AG09309 (cell line): ENCODE measurements around the gene ORC5.
"Not testable (repeated sequence)": the region's sequence is repeated elsewhere in the genome, so short reads cannot be mapped to it uniquely, and the experiment has no call there.

Experiments used
- DNase-seq: peaks from one replicate; pipeline ENCODE4 v3.0.0-alpha.2; 2010; ENCODE audit warnings: low read depth
- H3K4me3 ChIP-seq: 2 replicates; pipeline ENCODE4 v1.5.1; 2011; ENCODE audit warnings: mild to moderate bottlenecking, low read depth, low read length, moderate library complexity; ENCODE audit not compliant: control insufficient read depth
- TF ChIP-seq, protein P1 (sequence below): IDR thresholded peaks from 2 replicates; pipeline ENCODE4 v1.5.1; 2011; ENCODE audit warnings: mild to moderate bottlenecking, low read depth, low read length, inconsistent platforms; ENCODE audit not compliant: insufficient read depth, control insufficient read depth; ENCODE audit errors: missing control alignments

ORC5 gene

DNA sequence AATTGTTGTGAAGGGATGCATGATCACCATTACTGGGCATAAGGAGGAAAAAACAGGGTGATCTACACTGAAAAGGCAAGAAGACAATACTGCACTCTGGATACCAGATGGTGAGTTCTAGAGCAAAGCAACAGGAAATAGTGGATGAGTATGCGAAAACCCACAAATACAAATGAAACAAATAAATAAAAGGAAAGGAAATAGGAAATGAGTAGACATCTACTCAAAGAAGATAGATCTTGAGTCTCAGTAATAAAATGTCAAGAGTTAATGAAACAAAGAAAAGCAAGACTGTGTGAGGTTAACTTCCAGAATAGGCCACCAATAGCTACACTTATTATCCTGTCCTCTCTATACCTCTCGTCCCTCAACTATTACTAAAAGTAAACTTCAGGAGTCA, 11.7 kb downstream of the ORC5 start:
- no peak overlapping the region for H3K4me3 ChIP-seq
- TF ChIP-seq, protein P1, sequence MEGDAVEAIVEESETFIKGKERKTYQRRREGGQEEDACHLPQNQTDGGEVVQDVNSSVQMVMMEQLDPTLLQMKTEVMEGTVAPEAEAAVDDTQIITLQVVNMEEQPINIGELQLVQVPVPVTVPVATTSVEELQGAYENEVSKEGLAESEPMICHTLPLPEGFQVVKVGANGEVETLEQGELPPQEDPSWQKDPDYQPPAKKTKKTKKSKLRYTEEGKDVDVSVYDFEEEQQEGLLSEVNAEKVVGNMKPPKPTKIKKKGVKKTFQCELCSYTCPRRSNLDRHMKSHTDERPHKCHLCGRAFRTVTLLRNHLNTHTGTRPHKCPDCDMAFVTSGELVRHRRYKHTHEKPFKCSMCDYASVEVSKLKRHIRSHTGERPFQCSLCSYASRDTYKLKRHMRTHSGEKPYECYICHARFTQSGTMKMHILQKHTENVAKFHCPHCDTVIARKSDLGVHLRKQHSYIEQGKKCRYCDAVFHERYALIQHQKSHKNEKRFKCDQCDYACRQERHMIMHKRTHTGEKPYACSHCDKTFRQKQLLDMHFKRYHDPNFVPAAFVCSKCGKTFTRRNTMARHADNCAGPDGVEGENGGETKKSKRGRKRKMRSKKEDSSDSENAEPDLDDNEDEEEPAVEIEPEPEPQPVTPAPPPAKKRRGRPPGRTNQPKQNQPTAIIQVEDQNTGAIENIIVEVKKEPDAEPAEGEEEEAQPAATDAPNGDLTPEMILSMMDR, result no peak
- DNase-seq, result no peak

DNA sequence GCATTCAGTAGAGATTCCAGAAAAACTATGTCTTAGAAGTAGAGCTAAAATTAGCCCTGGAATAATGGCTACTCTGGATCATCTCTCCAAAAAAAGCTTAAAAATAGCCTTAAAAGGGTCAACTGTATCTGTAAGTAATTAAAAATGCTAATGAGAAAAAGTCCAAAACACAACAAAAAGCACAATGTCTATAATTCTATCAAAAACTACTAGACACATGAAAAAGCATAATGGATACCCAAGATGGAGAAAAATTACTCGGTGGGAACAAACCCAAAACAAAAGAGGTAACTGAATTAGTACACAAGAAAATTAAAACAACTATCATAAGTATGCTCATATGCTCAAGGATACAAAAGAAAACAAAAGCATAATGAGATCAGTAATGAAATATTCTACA, 15.4 kb downstream of the ORC5 start:
- TF ChIP-seq, protein P1, result no peak
- H3K4me3 ChIP-seq, result no peak overlapping the region
- DNase-seq, result no peak

DNA sequence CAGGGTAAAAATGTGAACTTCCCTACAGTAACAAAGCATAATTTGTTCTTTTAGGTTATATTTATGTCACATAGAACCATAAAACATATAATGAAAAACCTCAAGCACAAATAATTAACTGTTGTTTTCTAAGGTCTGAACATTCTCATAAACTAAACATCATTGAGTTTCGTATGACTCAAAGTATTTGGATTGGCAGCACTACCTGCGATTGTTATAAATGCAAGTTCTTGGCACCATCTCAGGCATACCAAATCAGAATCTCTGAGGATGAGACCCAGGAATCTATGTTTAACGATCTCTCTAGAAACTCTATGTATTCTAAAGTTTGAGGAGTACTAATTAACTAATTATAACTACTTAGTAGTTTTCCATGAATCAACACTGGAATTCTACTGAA, 22.5 kb downstream of the ORC5 start:
- no peak overlapping the region for H3K4me3 ChIP-seq
- TF ChIP-seq, protein P1, result no peak
- DNase-seq, result no peak

DNA sequence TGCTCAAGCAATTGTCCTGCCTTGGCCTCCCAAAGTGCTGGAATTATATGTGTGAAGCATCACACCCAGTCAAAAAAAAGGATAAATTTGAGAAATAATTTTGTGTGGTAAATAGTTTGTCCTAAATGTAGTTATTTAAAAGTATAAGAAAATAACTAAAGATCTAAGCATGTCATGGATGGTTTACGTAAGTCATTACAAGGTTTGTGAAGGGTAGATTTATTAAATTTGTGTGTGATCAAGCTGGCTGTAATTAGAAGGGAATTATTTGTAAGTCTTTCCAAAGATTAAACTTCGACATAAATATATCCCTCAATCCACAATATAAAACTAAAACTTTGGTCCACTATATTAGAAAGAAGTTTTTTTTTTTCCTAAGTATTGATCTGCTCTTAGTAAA, 28.6 kb downstream of the ORC5 start:
- no peak overlapping the region for H3K4me3 ChIP-seq
- TF ChIP-seq, protein P1, result no peak
- DNase-seq, result no peak

DNA sequence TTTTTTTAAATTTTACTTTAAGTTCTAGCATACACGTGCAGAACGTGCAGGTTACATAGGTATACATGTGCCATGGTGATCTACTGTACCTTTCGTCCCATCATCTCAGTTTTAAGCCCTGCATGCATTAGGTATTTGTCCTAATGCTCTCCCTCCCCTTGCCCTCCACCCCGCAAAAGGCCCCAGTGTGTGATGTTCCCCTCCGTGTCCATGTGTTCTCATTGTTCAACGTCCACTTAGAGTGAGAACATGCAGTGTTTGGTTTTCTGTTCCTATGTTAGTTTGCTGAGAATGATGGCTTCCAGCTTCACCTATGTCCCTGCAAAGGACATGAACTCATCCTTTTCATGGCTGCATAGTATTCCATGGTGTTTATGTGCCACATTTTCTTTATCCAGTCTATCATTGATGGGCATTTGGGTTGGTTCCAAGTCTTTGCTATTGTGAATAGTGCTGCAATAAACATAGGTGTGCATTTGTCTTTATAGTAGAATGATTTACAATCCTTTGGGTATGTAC, 30.2 kb downstream of the ORC5 start:
- DNase-seq, result not testable (repeated sequence)

DNA sequence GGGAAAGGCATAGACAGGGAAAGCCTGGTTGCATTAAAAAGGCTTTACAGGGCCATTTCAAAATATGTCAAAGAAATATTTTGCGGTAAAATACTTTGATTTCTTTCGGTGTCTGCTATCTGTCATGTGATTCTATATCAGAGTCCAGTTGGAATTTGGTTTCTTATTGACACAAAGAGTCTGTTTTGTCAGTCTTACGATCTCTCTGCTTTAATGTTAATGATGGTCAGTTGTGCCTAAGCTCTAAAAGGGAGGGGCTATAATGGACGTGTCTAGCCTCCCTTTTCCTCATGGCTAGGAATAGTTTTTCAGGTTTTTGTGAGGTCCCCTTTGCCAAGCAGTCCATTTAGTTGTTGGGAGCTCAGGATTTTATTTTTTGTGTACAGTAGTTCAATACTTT, 31.5 kb downstream of the ORC5 start:
- TF ChIP-seq, protein P1, result no peak
- no peak overlapping the region for H3K4me3 ChIP-seq
- DNase-seq, result no peak

More for the DNA sequence above, 30.2 kb downstream of the ORC5 start:
- not testable (repeated sequence) for H3K4me3 ChIP-seq

DNA sequence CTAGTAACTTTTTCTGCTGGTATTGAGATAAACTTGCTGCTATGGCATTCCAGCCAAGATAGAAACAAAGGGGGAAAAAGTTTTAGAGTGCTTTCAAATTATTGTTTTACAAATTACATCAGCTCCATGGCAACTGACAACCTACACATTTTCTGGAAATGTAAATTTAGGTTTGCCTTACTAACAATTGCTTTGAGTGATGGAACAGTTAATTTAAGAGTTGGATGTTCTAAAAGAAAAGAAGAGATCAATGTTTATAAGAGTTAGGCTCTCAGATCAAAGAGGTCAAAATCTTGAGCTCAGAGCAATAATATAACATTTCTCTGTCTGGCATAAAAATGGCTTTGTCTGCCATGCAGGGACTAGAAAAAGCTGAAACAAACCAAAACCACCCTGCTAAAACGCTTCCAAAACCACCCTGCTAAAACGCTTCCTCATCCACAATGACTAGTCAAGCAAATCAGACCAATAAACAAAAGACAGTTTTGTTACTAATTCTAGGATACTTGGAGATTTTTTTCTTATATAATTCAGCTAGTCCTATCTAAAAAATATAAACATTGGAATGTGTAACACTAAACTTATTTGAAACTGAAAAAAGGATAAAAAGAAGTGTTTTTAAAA, 32.3 kb downstream of the ORC5 start:
- no peak for DNase-seq
- TF ChIP-seq, protein P1, result no peak
- H3K4me3 ChIP-seq, result no peak overlapping the region
